ENCODE data around the gene THSD4.
"Not testable (repeated sequence)": the region's sequence is repeated elsewhere in the genome, so short reads cannot be mapped to it uniquely, and the experiment has no call there.

THSD4 gene

DNA sequence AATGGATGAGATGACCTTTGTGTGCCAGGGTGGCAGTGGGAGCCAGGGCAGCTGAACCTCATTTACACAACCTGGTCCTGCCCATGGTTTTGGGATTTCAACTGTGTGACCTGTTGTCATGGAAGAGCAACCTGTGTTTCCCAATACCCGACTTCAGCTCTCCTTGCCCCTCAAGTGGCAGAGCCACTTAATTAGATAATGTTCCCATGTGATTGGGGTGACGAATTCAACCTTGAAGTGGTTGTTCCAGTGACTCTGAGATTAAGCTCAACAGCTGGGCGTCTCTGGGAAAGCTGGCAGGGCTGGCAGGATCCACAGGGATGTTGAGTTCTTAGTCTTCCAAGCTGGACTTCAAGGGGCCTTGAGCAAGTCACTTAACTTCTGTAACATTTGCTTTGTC, 71.0 kb downstream of the THSD4 start:
- no peak for DNase-seq (ENCODE audit: low read depth in 1 of 2, low spot score in 1 of 2)

DNA sequence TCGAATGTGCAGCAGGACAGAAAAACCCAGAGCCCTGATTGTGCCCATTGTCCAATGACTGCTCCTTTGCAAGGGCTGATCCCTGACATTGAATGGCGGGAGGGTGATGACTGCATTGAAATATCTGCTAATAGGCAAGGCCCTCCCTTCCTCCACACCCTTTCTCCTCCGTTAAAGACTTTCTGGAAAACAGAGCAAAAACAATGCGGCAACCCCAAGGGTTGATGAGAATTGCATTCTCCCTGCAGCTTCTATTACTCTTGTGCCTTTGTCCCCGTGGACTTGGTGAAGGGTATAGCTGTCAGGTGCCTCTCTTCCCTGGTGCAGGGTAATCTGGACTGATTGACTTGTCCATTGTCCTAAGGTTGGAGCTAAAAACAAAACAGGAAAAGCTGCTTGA, 71.8 kb downstream of the THSD4 start:
- DNase-seq (ENCODE audit: low read depth in 1 of 2, low spot score in 1 of 2): no peak

GRCh38 chr15:71187526-71187925, 72.3 kb downstream of the THSD4 start:
- no peak for DNase-seq (ENCODE audit: low read depth in 1 of 2, low spot score in 1 of 2)

GRCh38 chr15:71189718-71190117, 74.4 kb downstream of the THSD4 start:
- no peak for DNase-seq (ENCODE audit: low read depth in 1 of 2, low spot score in 1 of 2)

DNA sequence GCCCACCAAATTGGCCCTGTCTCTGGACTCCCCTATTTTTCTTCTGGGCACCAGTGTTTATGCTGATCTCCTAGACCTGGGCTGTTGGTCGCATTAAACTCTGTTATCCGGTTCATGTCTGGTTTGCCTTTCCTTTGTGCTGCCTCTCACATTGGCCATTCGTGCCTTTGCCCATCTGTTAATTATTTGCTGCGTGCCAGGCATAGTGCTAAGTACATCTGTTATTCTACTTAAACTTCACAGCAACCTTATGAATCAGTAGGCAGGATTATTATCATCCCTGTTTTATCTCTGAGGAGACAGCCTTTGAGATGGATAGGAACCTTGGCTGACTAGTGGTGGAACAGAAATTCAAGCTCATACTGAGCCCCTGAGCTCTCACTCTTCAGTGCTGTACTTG, 76.0 kb downstream of the THSD4 start:
- no peak for DNase-seq (ENCODE audit: low read depth in 1 of 2, low spot score in 1 of 2)

DNA sequence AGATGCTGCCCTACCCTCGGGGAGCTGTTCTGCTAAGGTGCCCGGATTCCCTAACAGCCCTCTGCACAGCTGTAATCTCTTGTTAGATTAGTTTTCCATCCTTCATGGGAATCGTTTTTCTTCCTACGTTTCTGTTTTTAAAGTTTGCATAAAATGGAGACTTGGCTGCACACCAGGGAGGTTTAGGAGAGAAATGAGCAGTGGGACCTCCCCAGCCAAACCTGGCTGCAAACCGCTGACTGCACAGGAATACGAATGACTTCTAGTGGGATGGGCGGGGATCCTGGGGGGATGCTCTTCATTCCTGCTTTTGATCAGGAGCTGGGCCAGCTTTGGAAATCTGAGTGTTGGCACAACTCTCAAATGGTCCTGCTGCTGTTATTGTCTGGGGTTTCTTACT, 77.5 kb downstream of the THSD4 start:
- DNase-seq (ENCODE audit: low read depth in 1 of 2, low spot score in 1 of 2): no peak

DNA sequence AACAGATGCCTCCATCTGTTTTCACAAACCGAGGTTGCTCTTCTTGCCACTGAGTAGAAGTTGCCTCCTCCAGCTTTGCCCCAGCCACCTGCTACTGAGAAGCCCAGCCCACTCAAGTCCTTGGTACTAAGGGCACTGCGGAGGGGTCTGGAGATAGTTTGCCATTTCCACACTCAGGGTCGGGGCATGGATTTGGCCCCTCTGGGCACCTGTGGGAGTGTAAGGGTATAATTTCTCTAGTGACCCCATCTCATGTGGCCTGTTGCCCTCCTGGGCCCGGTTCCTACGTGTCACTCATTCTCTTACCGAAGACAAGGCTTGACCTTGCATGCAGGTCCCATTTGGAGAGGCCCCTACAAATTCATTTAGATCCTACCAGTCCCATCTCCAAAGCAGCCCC, 79.0 kb downstream of the THSD4 start:
- no peak for DNase-seq (ENCODE audit: low read depth in 1 of 2, low spot score in 1 of 2)

DNA sequence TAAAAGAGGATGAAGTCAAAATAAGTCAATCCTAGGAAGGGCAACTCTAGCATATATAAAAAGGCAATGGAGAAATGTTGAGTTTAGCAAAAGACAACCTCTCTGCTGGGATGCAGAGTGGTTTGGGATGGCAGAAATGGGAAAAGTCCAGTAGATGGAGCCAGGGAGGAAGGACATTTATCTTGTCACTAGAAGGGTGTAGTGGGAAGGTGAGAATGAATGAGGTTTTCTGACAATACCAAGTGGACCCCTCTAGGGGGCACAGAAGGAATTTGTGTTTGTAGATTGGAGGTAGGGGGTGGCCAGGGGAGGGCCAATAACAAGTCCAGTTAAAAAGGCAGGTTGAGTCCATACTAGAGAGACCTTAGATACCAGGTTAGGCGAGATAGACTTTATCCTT, 80.0 kb downstream of the THSD4 start:
- DNase-seq (ENCODE audit: low read depth in 1 of 2, low spot score in 1 of 2): no peak

DNA sequence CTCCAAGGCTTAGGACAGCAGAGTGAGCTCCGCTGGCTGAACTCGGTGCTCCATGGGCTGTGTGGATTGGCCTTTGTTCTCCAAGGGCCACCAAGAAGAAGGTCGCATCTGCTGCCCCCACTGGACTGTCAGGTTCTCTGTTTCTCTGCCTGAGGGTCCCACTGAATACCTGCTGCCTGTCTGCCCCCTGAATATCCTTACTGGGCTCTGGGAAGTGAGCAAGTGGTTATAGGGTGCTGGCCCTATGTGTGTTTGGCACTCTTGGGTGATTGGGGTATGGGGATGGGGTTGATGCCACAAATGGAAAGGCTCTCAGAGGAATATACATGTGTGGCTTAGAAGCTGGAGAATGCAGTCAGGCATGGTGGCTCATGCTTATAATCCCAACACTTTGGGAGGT, 82.3 kb downstream of the THSD4 start:
- no peak for DNase-seq (ENCODE audit: low read depth in 1 of 2, low spot score in 1 of 2)

- DNase-seq (ENCODE audit: low read depth in 1 of 2, low spot score in 1 of 2): no peak
Measured at GRCh38 chr15:71198846-71199245, 83.6 kb downstream of the THSD4 start.

DNA sequence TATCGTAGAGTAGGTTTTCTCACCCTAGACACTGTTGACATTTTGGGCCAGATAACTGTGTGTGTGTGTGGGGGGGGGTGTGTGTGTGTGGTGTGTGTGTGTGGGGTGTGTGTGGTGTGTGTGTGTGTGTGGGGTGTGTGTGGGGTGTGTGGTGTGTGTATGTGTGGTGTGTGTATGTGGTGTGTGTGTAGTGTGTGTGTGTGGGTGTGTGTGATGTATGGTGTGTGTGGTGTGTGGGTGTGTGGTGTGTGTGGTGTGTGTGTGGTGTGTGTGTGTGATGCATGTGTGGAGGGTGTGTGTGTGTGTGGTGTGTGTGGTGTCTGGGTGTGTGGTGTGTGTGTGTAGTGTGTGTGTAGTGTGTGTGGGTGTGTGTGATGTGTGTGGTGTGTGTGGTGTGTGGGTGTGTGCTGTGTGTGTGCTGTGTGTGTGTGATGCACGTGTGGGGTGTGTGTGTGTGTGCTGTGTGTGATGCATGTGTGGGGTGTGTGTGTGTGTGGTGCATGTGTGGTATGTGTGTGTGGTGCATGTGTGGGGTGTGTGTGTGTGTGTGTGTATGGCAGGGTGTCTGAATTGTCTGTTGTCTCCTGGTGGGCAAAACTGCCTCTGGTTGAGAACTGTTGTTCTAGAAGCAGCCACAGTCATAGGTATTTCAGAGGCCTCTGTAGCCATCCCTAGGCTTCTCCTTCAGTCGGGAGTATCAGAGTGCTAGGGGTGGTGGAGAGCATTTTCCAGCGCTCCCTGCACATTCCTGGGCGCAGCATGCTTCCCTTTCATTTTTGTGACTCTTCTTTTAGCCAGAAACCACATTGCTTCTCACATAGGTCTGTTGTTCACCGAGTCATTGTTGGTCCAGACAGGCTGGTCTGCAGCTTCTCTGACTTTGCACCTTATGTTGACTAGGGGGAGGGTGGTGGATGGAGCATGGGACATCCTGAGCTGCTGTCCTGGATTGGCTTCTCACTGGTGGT, 84.4 kb downstream of the THSD4 start:
- DNase-seq (ENCODE audit: low read depth in 1 of 2, low spot score in 1 of 2): no peak

- DNase-seq (ENCODE audit: low read depth in 1 of 2, low spot score in 1 of 2): no peak
Measured at GRCh38 chr15:71201477-71201876, 86.2 kb downstream of the THSD4 start.

DNA sequence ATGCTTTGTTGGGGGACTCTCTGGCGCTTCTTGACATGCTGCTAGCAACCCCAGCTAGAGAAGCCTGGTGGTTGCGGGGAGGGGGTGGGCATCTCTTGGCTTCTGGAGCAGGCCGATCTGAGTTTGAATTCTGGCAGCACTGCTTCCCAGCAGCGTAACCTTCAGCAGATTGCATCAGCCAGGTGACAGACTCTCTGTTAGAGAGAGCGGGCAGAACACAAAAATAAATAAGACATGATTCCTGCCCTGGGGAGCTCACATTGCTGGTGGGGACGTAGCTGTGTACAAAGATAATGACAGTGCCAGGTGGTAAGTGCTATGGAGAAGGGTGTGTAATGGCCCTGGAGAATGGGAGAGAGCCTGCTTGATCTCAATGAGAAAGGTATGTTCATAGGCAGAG, 87.4 kb downstream of the THSD4 start:
- no peak for DNase-seq (ENCODE audit: low read depth in 1 of 2, low spot score in 1 of 2)

DNA sequence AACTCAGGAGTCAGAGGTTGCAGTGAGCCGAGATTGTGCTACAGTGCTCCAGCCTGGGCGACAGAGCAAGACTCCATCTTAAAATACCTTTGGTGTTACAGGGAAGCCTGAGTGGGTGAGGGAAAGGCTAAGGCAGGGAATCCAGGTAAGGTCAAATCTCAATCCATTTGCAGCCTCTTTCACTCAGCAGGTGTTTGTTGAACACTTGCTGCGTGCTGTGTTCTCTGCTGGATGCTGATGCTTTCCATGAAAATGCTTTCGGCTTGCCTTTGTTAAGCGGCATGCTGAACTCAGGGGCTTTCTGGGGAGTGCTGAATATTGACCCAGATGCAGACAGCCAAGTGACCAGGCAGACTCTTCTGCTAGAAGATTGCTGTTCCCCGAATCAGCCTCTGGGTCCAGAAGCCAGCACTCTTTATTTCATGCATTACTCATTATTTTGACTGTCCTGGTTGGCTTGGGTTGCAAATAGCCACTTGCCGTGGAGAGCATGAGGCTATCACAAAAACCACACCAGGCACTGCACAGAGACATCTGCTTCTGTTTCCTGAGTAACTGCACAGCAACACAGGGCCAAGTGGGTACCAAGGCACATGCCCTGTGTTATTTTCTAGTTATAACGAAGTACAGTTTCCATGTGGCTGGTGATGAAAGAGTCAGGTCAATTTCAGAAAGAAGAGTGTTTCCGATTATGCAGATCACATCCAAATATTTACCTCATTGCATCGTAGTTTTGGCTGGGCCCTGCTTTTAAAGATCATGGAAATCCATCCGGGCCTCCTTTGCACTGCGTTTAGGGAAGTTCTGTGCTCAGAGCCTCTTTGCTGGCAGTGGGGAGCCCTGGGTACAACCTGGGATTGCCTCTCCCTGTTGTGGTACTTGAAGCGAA, 88.6 kb downstream of the THSD4 start:
- DNase-seq (ENCODE audit: low read depth in 1 of 2, low spot score in 1 of 2): no peak

DNA sequence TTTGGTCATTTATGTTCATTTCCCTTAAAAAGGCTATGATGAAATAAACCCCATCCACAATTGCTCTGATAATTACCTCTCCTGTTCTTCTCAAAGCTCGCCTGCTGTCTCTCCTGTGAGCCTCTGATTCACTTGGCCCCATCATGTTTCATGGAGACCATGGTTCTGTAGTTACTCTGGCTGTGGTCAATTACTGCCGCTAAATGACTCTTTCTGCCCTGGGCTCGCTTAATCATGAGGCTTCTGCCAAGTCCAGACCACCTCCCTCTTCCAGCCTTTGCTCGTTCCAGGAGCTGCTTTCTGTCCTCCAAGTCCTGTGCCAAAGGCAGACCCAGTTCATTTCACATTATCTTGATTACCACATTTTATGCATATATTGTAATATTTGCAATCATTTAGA, 91.9 kb downstream of the THSD4 start:
- no peak for DNase-seq (ENCODE audit: low read depth in 1 of 2, low spot score in 1 of 2)

- no peak for DNase-seq (ENCODE audit: low read depth in 1 of 2, low spot score in 1 of 2)
Measured at GRCh38 chr15:71212146-71212545, 96.9 kb downstream of the THSD4 start.

DNA sequence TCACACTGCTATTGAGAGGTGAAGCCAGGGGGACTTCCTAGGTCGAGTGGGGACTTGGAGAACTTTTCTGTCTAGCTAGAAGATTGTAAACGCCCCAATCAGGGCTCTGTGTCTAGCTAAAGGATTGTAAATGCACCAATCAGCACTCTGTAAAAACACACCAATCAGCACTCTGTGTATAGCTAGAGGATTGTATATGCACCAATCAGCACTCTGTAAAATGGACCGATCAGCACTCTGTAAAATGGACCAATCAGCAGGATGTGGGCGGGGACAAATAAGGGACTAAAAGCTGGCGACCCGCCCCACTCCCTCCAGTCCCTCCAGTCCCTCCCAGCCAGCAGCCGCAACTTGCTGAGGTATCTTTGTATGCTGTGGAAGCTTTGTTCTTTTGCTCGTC, 98.7 kb downstream of the THSD4 start:
- DNase-seq (ENCODE audit: low read depth in 1 of 2, low spot score in 1 of 2): not testable (repeated sequence)

GRCh38 chr15:71215126-71215894, 100.0 kb downstream of the THSD4 start:
- no peak for DNase-seq (ENCODE audit: low read depth in 1 of 2, low spot score in 1 of 2)

- DNase-seq (ENCODE audit: low read depth in 1 of 2, low spot score in 1 of 2): no peak
Measured at GRCh38 chr15:71218272-71218805, 103.1 kb downstream of the THSD4 start.

DNA sequence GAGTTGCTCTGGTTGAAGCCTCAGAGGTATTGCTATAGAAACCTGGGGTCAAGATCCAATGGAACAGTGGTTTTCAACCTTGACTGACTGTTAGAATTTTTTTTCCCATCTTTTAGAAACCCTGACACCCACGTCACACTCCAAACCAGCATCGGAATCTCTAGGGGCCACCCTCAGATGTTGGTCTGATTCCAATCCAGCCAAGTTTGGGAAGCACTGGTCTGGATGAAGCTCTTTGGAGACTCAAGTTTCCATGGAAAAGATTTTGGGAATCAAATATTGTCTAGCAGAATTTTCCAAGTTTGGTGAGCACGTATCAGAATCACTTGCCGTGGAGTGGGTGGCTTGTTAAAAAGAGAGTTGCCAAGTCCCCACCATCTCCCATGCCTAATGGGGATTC, 103.8 kb downstream of the THSD4 start:
- DNase-seq (ENCODE audit: low read depth in 1 of 2, low spot score in 1 of 2): no peak

- DNase-seq (ENCODE audit: low read depth in 1 of 2, low spot score in 1 of 2): no peak
Measured at GRCh38 chr15:71219645-71220044, 104.4 kb downstream of the THSD4 start.

All from activated CD4-positive, alpha-beta T cell treated with anti-CD3 and anti-CD28 coated beads, Interleukin-2, amount 50 U/mL, for 24 hours (primary cell).